Measurements from ENCODE around the gene DCP2.

DCP2 gene

DNA sequence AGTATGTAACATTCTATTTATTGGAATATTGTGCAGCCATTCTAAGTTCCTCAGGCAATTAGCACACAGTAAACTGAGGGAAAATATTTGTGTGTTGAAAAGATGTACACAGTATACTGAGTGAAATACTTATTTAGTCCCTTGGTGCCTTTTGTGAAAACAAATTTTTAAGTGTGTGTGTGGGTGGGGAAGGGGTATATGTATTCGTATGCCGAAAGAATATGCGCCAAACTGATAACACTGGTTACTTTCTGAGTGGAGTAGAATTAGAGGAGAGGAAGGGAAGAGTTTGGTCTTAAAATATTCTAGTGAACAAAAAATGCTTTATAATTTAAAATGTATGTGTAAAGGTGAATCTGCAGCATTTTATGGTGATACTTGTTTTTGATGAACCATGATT lies 3.1 kb downstream of the DCP2 start:
- Mint-ChIP-seq H3K36me3 (ENCODE audit: low read depth) (peaks cover 48% of the 10 kb centered on the region), H3K4me1 (peaks cover 59% of the 10 kb centered on the region), H3K27ac (no peak overlapping the region), H3K9me3 (no peaks in the 10 kb centered on the region), H3K27me3 (ENCODE audit: low read depth, poor library complexity) (peaks cover 2% of the 10 kb centered on the region), H3K4me3 (peak overlapping the region; percentile 98)
- TF ChIP-seq, protein P1, sequence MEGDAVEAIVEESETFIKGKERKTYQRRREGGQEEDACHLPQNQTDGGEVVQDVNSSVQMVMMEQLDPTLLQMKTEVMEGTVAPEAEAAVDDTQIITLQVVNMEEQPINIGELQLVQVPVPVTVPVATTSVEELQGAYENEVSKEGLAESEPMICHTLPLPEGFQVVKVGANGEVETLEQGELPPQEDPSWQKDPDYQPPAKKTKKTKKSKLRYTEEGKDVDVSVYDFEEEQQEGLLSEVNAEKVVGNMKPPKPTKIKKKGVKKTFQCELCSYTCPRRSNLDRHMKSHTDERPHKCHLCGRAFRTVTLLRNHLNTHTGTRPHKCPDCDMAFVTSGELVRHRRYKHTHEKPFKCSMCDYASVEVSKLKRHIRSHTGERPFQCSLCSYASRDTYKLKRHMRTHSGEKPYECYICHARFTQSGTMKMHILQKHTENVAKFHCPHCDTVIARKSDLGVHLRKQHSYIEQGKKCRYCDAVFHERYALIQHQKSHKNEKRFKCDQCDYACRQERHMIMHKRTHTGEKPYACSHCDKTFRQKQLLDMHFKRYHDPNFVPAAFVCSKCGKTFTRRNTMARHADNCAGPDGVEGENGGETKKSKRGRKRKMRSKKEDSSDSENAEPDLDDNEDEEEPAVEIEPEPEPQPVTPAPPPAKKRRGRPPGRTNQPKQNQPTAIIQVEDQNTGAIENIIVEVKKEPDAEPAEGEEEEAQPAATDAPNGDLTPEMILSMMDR (IDR thresholded peaks at IDR 0.05): no peak
- no peak for DNase-seq

GRCh38 chr5:112983363-112983762 lies 6.8 kb downstream of the DCP2 start:
- H3K4me1 Mint-ChIP-seq: peaks cover 40% of the 10 kb centered on the region

GRCh38 chr5:112986224-112986623 lies 9.6 kb downstream of the DCP2 start:
- peaks cover 19% of the 10 kb centered on the region for H3K4me1 Mint-ChIP-seq
- TF ChIP-seq, protein P1 (IDR thresholded peaks at IDR 0.05): no peak
- no peaks in the 10 kb centered on the region for H3K9me3 Mint-ChIP-seq
- H3K4me3 Mint-ChIP-seq: no peak overlapping the region
- H3K36me3 Mint-ChIP-seq (ENCODE audit: low read depth): peaks cover 65% of the 10 kb centered on the region
- no peak for DNase-seq
- H3K27ac Mint-ChIP-seq: no peak overlapping the region
- H3K27me3 Mint-ChIP-seq (ENCODE audit: low read depth, poor library complexity): no peaks in the 10 kb centered on the region

More at GRCh38 chr5:112983363-112983762, 6.8 kb downstream of the DCP2 start:
- peaks cover 60% of the 10 kb centered on the region for H3K36me3 Mint-ChIP-seq (ENCODE audit: low read depth)
- H3K27ac Mint-ChIP-seq: no peak overlapping the region
- no peak for DNase-seq
- TF ChIP-seq, protein P1 (IDR thresholded peaks at IDR 0.05): no peak
- no peak overlapping the region for H3K4me3 Mint-ChIP-seq
- H3K9me3 Mint-ChIP-seq: no peaks in the 10 kb centered on the region
- no peaks in the 10 kb centered on the region for H3K27me3 Mint-ChIP-seq (ENCODE audit: low read depth, poor library complexity)

DNA sequence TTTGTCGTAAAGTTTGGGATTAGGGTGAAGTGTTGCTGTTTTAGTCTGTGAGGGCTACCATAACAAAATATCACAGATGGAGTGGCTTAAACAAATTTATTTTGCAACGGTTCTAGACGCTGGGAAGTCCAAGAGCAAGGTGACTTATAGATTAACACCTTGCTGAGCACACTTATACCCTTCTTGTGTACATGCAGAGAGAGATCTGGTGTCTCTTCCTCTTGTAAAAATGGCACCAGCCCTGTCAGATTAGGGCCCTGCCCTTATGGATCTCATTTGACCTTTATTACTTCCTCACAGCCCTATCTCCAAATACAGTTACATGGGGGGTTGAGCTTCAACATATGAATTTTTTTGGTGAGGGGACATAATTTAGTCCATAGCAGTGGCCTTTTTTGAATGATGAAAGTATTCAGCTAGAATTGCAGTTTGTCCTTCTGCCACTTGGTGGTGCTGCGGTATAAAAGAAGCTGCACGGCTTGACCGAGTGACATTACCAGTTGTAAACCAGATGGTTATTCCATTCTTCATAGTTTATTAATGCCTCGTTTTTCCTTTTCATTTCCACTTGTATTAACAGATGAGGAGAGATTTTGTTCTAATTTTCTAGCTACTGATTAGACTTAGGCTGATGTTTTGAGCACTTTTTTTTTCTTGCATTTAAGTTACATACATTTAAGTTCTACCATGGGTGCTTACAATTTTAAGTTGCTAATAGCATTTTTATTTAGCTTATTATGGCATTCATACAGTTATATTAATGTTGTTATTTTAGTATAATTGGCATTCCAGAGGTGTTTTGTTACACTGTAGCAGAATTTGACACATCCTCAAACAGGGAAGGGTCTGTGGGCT lies 19.4 kb downstream of the DCP2 start:
- Mint-ChIP-seq H3K27ac (peak overlapping the region; percentile 43), H3K27me3 (ENCODE audit: low read depth, poor library complexity) (no peaks in the 10 kb centered on the region)

GRCh38 chr5:112996830-112997374 lies 20.3 kb downstream of the DCP2 start:
- Mint-ChIP-seq H3K9me3 (no peaks in the 10 kb centered on the region), H3K36me3 (ENCODE audit: low read depth) (peaks cover 37% of the 10 kb centered on the region), H3K4me1 (peaks cover 5% of the 10 kb centered on the region), H3K27ac (no peak overlapping the region), H3K4me3 (no peak overlapping the region), H3K27me3 (ENCODE audit: low read depth, poor library complexity) (no peaks in the 10 kb centered on the region)
- TF ChIP-seq, protein P1 (IDR thresholded peaks at IDR 0.05): no peak
- no peak for DNase-seq

More for the DNA sequence above, 19.4 kb downstream of the DCP2 start:
- Mint-ChIP-seq H3K36me3 (ENCODE audit: low read depth) (peaks cover 37% of the 10 kb centered on the region), H3K4me1 (peaks cover 5% of the 10 kb centered on the region), H3K9me3 (no peaks in the 10 kb centered on the region), H3K4me3 (no peak overlapping the region)
- TF ChIP-seq, protein P1 (IDR thresholded peaks at IDR 0.05): peak; percentile 90
- peak; percentile 81 for DNase-seq

All from nephron progenitor cell (in vitro differentiated cells).